Mesenchymal stem cell (in vitro differentiated cells and primary cell): ENCODE data around the gene HYDIN.
"Not testable (repeated sequence)": the region's sequence is repeated elsewhere in the genome, so short reads cannot be mapped to it uniquely, and the experiment has no call there.

Experiments
- DNase-seq: peaks from one replicate; pipeline ENCODE4 v3.0.0-alpha.2; 2013
- H2AFZ ChIP-seq: one replicate; pipeline ENCODE4 v1.6.1; 2013; ENCODE audit warnings: low read depth, mild to moderate bottlenecking, control low read depth, inconsistent platforms, low read length, moderate library complexity
- H2AK5ac ChIP-seq: 2 replicates; pipeline ENCODE4 v1.6.1; 2013; ENCODE audit warnings: low read length, moderate library complexity, mild to moderate bottlenecking, inconsistent platforms; ENCODE audit not compliant: severe bottlenecking
- H2BK120ac ChIP-seq: one replicate; pipeline ENCODE4 v1.6.1; 2013; ENCODE audit warnings: low read depth, mild to moderate bottlenecking, inconsistent platforms, low read length, moderate library complexity
- H2BK12ac ChIP-seq, 2 experiments: one replicate each; pipeline ENCODE4 v1.6.1; 2013; ENCODE audit warnings: inconsistent platforms in 2 of 2, low read length in 2 of 2, mild to moderate bottlenecking in 2 of 2, moderate library complexity in 2 of 2, control low read depth in 1 of 2
- H2BK15ac ChIP-seq: one replicate; pipeline ENCODE4 v1.6.1; 2013; ENCODE audit warnings: mild to moderate bottlenecking, low read depth, inconsistent platforms; ENCODE audit not compliant: poor library complexity, severe bottlenecking
- H2BK5ac ChIP-seq: 2 replicates; pipeline ENCODE4 v1.6.1; 2013; ENCODE audit warnings: low read depth, mild to moderate bottlenecking, low read length, control low read depth, inconsistent platforms; ENCODE audit not compliant: poor library complexity, severe bottlenecking
- H3K14ac ChIP-seq, 2 experiments: one replicate each; pipeline ENCODE4 v1.6.1; 2013; ENCODE audit warnings: inconsistent platforms in 2 of 2, low read length in 2 of 2, control low read depth in 1 of 2, mild to moderate bottlenecking in 1 of 2, moderate library complexity in 1 of 2
- H3K18ac ChIP-seq, 2 experiments: one replicate each; pipeline ENCODE4 v1.6.1; 2013; ENCODE audit warnings: inconsistent platforms in 2 of 2, low read length in 2 of 2, control low read depth in 1 of 2, low read depth in 1 of 2, mild to moderate bottlenecking in 1 of 2
- H3K23ac ChIP-seq, 2 experiments: one replicate each; pipeline ENCODE4 v1.6.1; 2013; ENCODE audit warnings: inconsistent platforms in 2 of 2, low read length in 2 of 2, mild to moderate bottlenecking in 2 of 2, moderate library complexity in 2 of 2, control low read depth in 1 of 2
- H3K27ac ChIP-seq: 2 replicates; pipeline ENCODE4 v1.5.1; 2013; ENCODE audit warnings: mild to moderate bottlenecking, moderate library complexity, low read length, control low read depth, inconsistent platforms; ENCODE audit not compliant: poor library complexity, severe bottlenecking
- H3K27me3 ChIP-seq, 2 experiments: 2 replicates each; pipeline versions ENCODE4 v1.6.1 to v1.7.0; 2013; ENCODE audit warnings: low read length in 2 of 2, mild to moderate bottlenecking in 2 of 2, moderate library complexity in 2 of 2, control low read depth in 1 of 2, inconsistent platforms in 1 of 2; ENCODE audit not compliant: control insufficient read depth in 1 of 2, insufficient read depth in 1 of 2
- H3K36me3 ChIP-seq, 2 experiments: 2 replicates each; pipeline versions ENCODE4 v1.6.1 to v1.7.0; 2013; ENCODE audit warnings: low read length in 2 of 2, control low read depth in 1 of 2, inconsistent platforms in 1 of 2, low read depth in 1 of 2, mild to moderate bottlenecking in 1 of 2; ENCODE audit not compliant: insufficient read depth in 2 of 2, control insufficient read depth in 1 of 2
- H3K4ac ChIP-seq, 2 experiments: one replicate each; pipeline ENCODE4 v1.6.1; 2013; ENCODE audit warnings: inconsistent platforms in 2 of 2, low read length in 2 of 2, mild to moderate bottlenecking in 2 of 2, moderate library complexity in 2 of 2, control low read depth in 1 of 2, low read depth in 1 of 2
- H3K4me1 ChIP-seq: 2 replicates; pipeline ENCODE4 v1.6.1; 2013; ENCODE audit warnings: low read depth, low read length, control low read depth; ENCODE audit not compliant: control insufficient read depth, insufficient read depth
- H3K4me2 ChIP-seq: 2 replicates; pipeline ENCODE4 v1.6.1; 2013; ENCODE audit warnings: low read length, mild to moderate bottlenecking, inconsistent platforms; ENCODE audit not compliant: poor library complexity, severe bottlenecking
- H3K4me3 ChIP-seq, 2 experiments: 2 replicates each; pipeline versions ENCODE4 v1.5.1 to v1.7.0; 2013; ENCODE audit warnings: low read length in 2 of 2, mild to moderate bottlenecking in 2 of 2, control low read depth in 1 of 2, low read depth in 1 of 2; ENCODE audit not compliant: insufficient read depth in 1 of 2
- H3K79me1 ChIP-seq: replicated peaks from 2 replicates; pipeline ENCODE4 v1.6.1; 2013; ENCODE audit warnings: mild to moderate bottlenecking, control low read depth, low read length, inconsistent platforms; ENCODE audit not compliant: poor library complexity, severe bottlenecking
- H3K9ac ChIP-seq: 2 replicates; pipeline ENCODE4 v1.7.0; 2013; ENCODE audit warnings: mild to moderate bottlenecking, low read length, moderate library complexity
- H3K9me3 ChIP-seq: 2 replicates; pipeline ENCODE4 v1.7.0; 2013; ENCODE audit warnings: mild to moderate bottlenecking, low read length; ENCODE audit not compliant: control insufficient read depth
- H4K8ac ChIP-seq: one replicate; pipeline ENCODE4 v1.6.1; 2013; ENCODE audit warnings: inconsistent platforms, mild to moderate bottlenecking, low read length, moderate library complexity
- H4K91ac ChIP-seq: one replicate; pipeline ENCODE4 v1.6.1; 2013; ENCODE audit warnings: mild to moderate bottlenecking, low read length, inconsistent platforms
- WGBS: methylation state at CpG from one replicate; pipeline ENCODE4 v1.1.7; 2013; ENCODE audit warnings: mixed read lengths; 5-methylcytosine and 5-hydroxymethylcytosine counted together

Gene HYDIN

GRCh38 chr16:70960169-70960568, 270.4 kb downstream of the HYDIN start:
- not testable (repeated sequence) for H3K4ac ChIP-seq, H4K91ac ChIP-seq, H2BK12ac ChIP-seq, DNase-seq, H3K27ac ChIP-seq, H3K4me1 ChIP-seq, H4K8ac ChIP-seq, H3K18ac ChIP-seq, H3K4me3 ChIP-seq, H3K4me2 ChIP-seq, H2AK5ac ChIP-seq, H2BK120ac ChIP-seq, H3K79me1 ChIP-seq, H3K27me3 ChIP-seq, H3K9ac ChIP-seq, H2AFZ ChIP-seq, H3K36me3 ChIP-seq, H3K9me3 ChIP-seq, H3K14ac ChIP-seq, H2BK5ac ChIP-seq, H3K23ac ChIP-seq, H2BK15ac ChIP-seq
- no CpG with 5 or more reads among the region's 3 CpGs for WGBS

- H3K36me3 ChIP-seq, H3K18ac ChIP-seq, H2BK15ac ChIP-seq, H2BK5ac ChIP-seq, H4K8ac ChIP-seq, H3K4ac ChIP-seq, H3K9me3 ChIP-seq, H2AK5ac ChIP-seq, DNase-seq, H3K27ac ChIP-seq, H3K4me1 ChIP-seq, H4K91ac ChIP-seq, H3K4me3 ChIP-seq, H3K23ac ChIP-seq, H3K79me1 ChIP-seq, H2BK12ac ChIP-seq, H2BK120ac ChIP-seq, H3K4me2 ChIP-seq, H3K9ac ChIP-seq, H3K14ac ChIP-seq, H3K27me3 ChIP-seq, H2AFZ ChIP-seq: not testable (repeated sequence)
- 80% methylated on average over 1 of the region's 4 CpGs for WGBS
Observed at GRCh38 chr16:70954922-70955321, 275.6 kb downstream of the HYDIN start.

GRCh38 chr16:70953824-70954223, 276.7 kb downstream of the HYDIN start:
- H3K4me3 ChIP-seq, H4K8ac ChIP-seq, H3K4me1 ChIP-seq, H2BK120ac ChIP-seq, H3K9ac ChIP-seq, H3K4me2 ChIP-seq, H3K36me3 ChIP-seq, H3K9me3 ChIP-seq, H2AK5ac ChIP-seq, H2BK12ac ChIP-seq, H3K4ac ChIP-seq, H3K18ac ChIP-seq, H2BK5ac ChIP-seq, H4K91ac ChIP-seq, H2AFZ ChIP-seq, H3K23ac ChIP-seq, DNase-seq, H2BK15ac ChIP-seq, H3K27me3 ChIP-seq, H3K14ac ChIP-seq, H3K79me1 ChIP-seq, H3K27ac ChIP-seq: not testable (repeated sequence)
- WGBS = no CpG with 5 or more reads among the region's 5 CpGs

GRCh38 chr16:70943551-70943950, 287.0 kb downstream of the HYDIN start:
- H3K4me3 ChIP-seq, H3K4me2 ChIP-seq, H3K23ac ChIP-seq, H2BK120ac ChIP-seq, H3K9ac ChIP-seq, DNase-seq, H2AFZ ChIP-seq, H3K4ac ChIP-seq, H3K9me3 ChIP-seq, H3K18ac ChIP-seq, H4K91ac ChIP-seq, H4K8ac ChIP-seq, H2AK5ac ChIP-seq, H3K27me3 ChIP-seq, H3K79me1 ChIP-seq, H2BK5ac ChIP-seq, H3K14ac ChIP-seq, H3K27ac ChIP-seq, H2BK12ac ChIP-seq, H3K4me1 ChIP-seq, H2BK15ac ChIP-seq, H3K36me3 ChIP-seq: not testable (repeated sequence)
- 50% methylated on average over 6 of the region's 15 CpGs for WGBS
